ENCODE measurements around the gene WNT3A.

WNT3A gene

DNA sequence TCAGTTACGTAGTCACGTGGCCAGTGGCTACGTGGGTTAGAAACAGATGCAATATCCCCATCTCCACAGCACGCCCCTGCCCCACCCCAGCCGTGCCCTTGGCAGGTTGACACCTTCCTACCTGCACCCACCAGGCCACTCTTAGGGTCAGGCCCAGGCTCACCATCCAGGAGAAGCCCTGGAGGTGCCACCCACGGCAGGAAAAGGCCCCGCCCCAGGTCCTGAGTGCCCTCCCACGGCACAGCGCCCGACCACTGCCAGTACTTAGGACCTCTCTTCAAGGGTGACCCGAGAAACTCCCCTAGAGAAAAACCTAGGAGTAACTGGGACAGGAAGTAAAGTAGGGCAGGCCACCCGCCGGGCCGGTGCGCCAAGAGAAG lies 94.8 kb downstream of the WNT3A start:
- CTCF ChIA-PET: interaction anchor here (0.9 to 1.3 kb wide), 3 partner anchors 10 to 103 kb away, joined by 3 to 6 read pairs (median 4); no protein-coding TSS in a partner anchor
- no peak for DNase-seq (ENCODE audit: low read depth, low spot score)

DNA sequence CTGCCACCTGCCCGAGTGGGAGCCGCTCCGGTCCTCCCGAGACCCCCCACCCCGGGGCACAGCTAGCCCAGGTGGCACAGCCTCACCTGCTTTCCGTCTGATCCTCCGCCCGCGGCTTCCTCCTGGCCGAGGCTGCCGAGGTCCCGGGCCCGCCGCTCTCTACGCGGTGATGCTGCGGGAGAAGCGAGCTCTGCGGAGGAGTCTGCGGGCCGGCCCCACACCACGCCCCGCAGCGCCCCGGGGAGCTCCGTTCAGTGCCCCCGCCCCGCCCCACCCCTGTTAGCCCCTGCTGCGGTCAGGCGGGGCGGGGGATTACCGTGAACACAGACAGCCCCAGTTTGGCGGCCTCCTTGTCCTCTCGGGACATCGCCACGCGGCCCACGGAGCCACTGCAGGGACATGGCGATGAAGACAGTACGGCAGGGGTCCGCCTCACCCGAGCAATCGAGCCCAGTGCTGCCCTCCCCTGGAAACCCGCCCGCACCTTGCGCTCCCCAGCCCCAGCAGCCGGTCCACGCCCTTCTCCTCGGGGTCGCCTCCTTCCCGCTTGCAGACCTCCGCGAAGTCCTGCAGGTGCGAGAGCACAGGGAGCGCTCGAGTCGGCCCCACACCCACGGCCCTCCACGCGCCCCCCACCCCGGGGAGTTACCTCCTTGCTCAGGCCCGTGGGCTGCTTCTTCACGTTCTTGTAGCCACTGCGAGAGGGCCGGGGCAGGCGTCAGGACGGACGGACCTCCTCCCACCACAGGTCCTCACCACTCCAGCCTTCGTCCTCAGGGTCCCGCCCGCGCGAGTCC lies 95.4 kb downstream of the WNT3A start:
- POLR2A ChIA-PET: interaction anchor here (1.0 to 1.1 kb wide), 2 partner anchors 15 to 20 kb away, joined by 3 to 4 read pairs; no protein-coding TSS in a partner anchor
- peak; percentile 27 for TF ChIP-seq CTCF (IDR thresholded peaks at IDR 0.05; ENCODE audit: insufficient read depth, low read length, missing control alignments)
- CTCF ChIA-PET: interaction anchor here (0.9 to 1.3 kb wide), 3 partner anchors 10 to 104 kb away, joined by 3 to 6 read pairs (median 4); no protein-coding TSS in a partner anchor
- H3K4me3 ChIP-seq (ENCODE audit: low read depth, low read length): peak overlapping the region; percentile 93
- DNase-seq (ENCODE audit: low read depth, low spot score): no peak

More for the DNA sequence above, 94.8 kb downstream of the WNT3A start:
- H3K4me3 ChIP-seq (ENCODE audit: low read depth, low read length): peak overlapping the region; percentile 93
- POLR2A ChIA-PET: interaction anchor here (1.0 to 1.1 kb wide), 2 partner anchors 14 to 19 kb away, joined by 3 to 4 read pairs; no protein-coding TSS in a partner anchor
- TF ChIP-seq CTCF (IDR thresholded peaks at IDR 0.05; ENCODE audit: insufficient read depth, low read length, missing control alignments): no peak

DNA sequence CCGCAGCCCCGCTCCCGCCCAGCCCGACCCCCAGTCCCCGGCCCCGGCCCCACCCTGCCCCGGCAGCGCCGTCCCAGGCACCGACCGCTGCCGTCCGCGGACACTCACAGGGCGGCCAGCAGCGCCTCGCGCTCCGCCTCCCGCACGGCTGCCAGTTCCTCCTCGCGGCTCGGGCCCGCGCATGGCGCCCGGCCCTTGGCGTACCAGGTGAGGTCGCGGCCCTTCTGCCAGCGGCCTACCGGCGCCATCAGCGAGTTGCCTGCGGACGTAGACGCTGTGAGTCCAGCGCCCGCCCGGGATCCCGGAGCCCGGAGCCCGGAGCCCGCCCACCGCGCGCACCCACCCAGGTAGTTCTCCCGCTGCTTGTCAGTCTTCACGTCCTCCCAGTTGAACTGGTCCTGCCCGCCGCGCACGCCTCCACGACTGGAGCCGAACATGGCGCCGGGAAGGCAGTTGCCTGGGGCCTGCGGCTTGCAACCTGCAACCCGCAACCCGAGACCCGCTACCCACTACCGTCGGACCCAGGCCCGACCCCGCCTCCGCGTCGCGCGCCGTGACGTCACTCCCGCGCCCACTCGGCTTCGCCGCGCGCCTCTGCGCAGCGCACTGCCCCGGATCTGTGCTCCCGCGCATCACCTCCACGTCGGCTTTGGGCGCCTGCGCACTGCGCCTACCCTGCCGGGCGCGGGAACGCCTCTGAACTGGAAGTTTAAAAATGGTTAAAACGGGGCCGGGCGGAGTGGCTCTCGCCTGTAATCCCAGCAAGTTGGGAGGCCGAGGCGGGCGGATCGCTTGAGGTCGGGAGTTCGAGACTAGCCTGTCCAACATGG lies 96.2 kb downstream of the WNT3A start, which contains the start of gene C1orf35:
Gene C1orf35 (minus strand): TSS at position 535 of the 830 bp plus-strand sequence. CDS start 98 bp downstream, at position 437.
- ChIA-PET POLR2A (no interaction called here), CTCF (no interaction called here)
- peak within 1 kb of the TSS; percentile 93 for H3K4me3 ChIP-seq (ENCODE audit: low read depth, low read length)
- DNase-seq (ENCODE audit: low read depth, low spot score): no peak
- TF ChIP-seq CTCF (IDR thresholded peaks at IDR 0.05; ENCODE audit: insufficient read depth, low read length, missing control alignments): no peak

- no peak overlapping the region for H3K4me3 ChIP-seq (ENCODE audit: low read depth, low read length)
- TF ChIP-seq CTCF (IDR thresholded peaks at IDR 0.05; ENCODE audit: insufficient read depth, low read length, missing control alignments): no peak
- CTCF ChIA-PET: interaction anchor here (1.4 kb wide), 1 partner anchor 61 kb away, joined by 3 read pairs; the partner anchor contains the start of gene IBA57
- POLR2A ChIA-PET: no interaction called here
- no peak for DNase-seq (ENCODE audit: low read depth, low spot score)
These were observed 97.9 kb downstream of the WNT3A start for GRCh38 chr1:228104526-228105269.

DNA sequence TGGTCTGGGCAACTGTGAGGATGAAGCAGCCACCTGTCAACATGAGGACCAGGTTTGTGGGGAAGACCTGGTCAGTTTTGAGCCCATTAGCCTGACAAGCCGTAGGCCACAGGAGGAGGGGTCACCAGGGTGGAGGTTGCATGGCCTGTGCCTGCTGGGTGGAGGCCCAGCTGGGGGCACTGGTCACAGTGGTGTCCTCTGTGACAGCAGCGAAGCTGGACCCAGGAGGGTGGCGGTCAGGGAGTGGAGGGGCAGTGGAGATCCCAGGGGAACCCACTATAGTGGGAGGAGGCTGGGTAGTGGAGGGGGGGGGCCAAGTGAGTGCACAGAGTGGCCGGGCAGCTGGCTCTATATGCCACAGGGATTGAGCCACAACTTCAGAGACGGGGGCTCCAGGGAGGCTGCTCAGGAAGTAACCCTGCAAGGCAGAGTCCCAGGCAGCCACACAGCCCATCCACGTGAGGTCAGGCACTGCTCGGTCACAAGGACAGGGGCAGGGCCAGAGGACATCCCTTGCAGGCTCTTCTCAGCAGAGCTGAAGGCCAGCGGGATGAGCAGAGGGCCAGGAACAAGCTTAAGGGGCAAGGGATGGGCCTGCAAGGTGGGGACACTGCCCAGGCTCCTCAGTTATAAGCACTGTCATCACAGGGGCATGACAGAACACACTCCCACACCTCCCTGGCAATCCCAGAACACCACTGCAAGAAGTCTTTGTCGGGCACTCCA lies 98.6 kb downstream of the WNT3A start:
- DNase-seq (ENCODE audit: low read depth, low spot score): no peak
- ChIA-PET POLR2A (interaction anchor here (1.3 kb wide), 1 partner anchor 23 kb away, joined by 4 read pairs; the partner anchor contains the start of gene ARF1), CTCF (interaction anchor here (1.3 to 1.4 kb wide), 2 partner anchors 25 to 60 kb away, joined by 3 to 4 read pairs; partner anchors contain the start of gene IBA57)
- no peak for TF ChIP-seq CTCF (IDR thresholded peaks at IDR 0.05; ENCODE audit: insufficient read depth, low read length, missing control alignments)
- no peak overlapping the region for H3K4me3 ChIP-seq (ENCODE audit: low read depth, low read length)

Measured in AG04449 (cell line).